K562 (cell line): ENCODE data around the gene BZW2. TPM values are rescaled to one million over a fixed set of nuclear protein-coding genes. Genes with fewer than 3 reads are reported as not detected.

ENCODE experiments used
- ARID3B ChIP-seq: fragments of 250-450 bp; sonication (Bioruptor Pico); IDR thresholded peaks from 2 replicates; pipeline ENCODE4 v1.4.0; 2020; ENCODE audit warnings: borderline replicate concordance
- CBX5 ChIP-seq: IDR thresholded peaks from 2 replicates; pipeline ENCODE4 v1.6.1; 2014; ENCODE audit warnings: low read depth, borderline replicate concordance
- CC2D1A ChIP-seq: fragments of 450-650 bp; IDR thresholded peaks from 2 replicates; pipeline ENCODE4 v1.6.1; 2017; ENCODE audit warnings: mild to moderate bottlenecking
- CHD1 ChIP-seq: fragments of 200-600 bp; sonication (generic); IDR thresholded peaks from one replicate; pipeline ENCODE4 v1.6.1; 2012; ENCODE audit warnings: mild to moderate bottlenecking, moderate library complexity, low read length, inconsistent platforms
- CREB3 ChIP-seq: fragments of 450-650 bp; conservative IDR thresholded peaks from 2 replicates; pipeline ENCODE4 v1.6.1; 2016; ENCODE audit warnings: missing genetic modification characterization, low read depth, mild to moderate bottlenecking, missing compliant biosample characterization, moderate library complexity
- DACH1 ChIP-seq: fragments of 450-650 bp; IDR thresholded peaks from 2 replicates; pipeline ENCODE4 v1.6.1; 2018; ENCODE audit not compliant: partially characterized antibody
- DDX20 ChIP-seq: fragments of 450-650 bp; IDR thresholded peaks from 2 replicates; pipeline ENCODE4 v1.6.1; 2016; ENCODE audit warnings: missing genetic modification characterization, low read depth, mild to moderate bottlenecking, missing compliant biosample characterization, moderate library complexity
- HLTF ChIP-seq: fragments of 450-650 bp; IDR thresholded peaks from 2 replicates; pipeline ENCODE4 v1.6.1; 2016
- HNRNPL ChIP-seq: fragments of 200-400 bp; formaldehyde crosslinking; IDR thresholded peaks from 2 replicates; pipeline ENCODE4 v1.6.1; 2017; ENCODE audit warnings: low read depth, mild to moderate bottlenecking, low read length
- KLF1 ChIP-seq: fragments of 450-650 bp; IDR thresholded peaks from 2 replicates; pipeline ENCODE4 v1.6.1; 2016; ENCODE audit warnings: missing genetic modification characterization, missing compliant biosample characterization
- MAFF ChIP-seq: IDR thresholded peaks from 2 replicates; pipeline ENCODE4 v1.6.1; 2012; ENCODE audit warnings: low read length, improper control_type of control experiment
- MCM5 ChIP-seq: fragments of 450-650 bp; IDR thresholded peaks from 2 replicates; pipeline ENCODE4 v1.6.1; 2016; ENCODE audit warnings: low read depth
- MXI1 ChIP-seq: IDR thresholded peaks from 2 replicates; pipeline ENCODE4 v1.6.1; 2011; ENCODE audit warnings: low read depth, mild to moderate bottlenecking, improper control_type of control experiment, low read length
- SAP30 ChIP-seq: fragments of 200-600 bp; sonication (generic); IDR thresholded peaks from 2 replicates; pipeline ENCODE4 v1.6.1; 2012; ENCODE audit warnings: borderline replicate concordance, low read depth, mild to moderate bottlenecking, moderate library complexity, low read length, control low read depth, inconsistent platforms; ENCODE audit not compliant: insufficient read depth, poor library complexity, severe bottlenecking
- TGIF2 ChIP-seq: sonication (generic); formaldehyde crosslinking; IDR thresholded peaks from 2 replicates; pipeline ENCODE4 v1.8.1; 2022; ENCODE audit warnings: mild to moderate bottlenecking, missing genetic modification reagents, moderate library complexity
- ZBTB7A ChIP-seq: IDR thresholded peaks from 2 replicates; pipeline ENCODE4 v1.6.1; 2011; ENCODE audit warnings: low read depth, mild to moderate bottlenecking, low read length, moderate library complexity, borderline replicate concordance; ENCODE audit not compliant: control insufficient read depth
- ZFP1 ChIP-seq: fragments of 450-650 bp; formaldehyde crosslinking; IDR thresholded peaks from 2 replicates; pipeline ENCODE4 v1.4.0; 2020; ENCODE audit warnings: mild to moderate bottlenecking, mixed read lengths
- ZNF124 ChIP-seq: sonication (generic); formaldehyde crosslinking; IDR thresholded peaks from 2 replicates; pipeline ENCODE4 v1.8.1; 2022; ENCODE audit warnings: missing genetic modification reagents
- ZNF263 ChIP-seq: sonication (generic); formaldehyde crosslinking; IDR thresholded peaks from 2 replicates; pipeline ENCODE4 v1.8.0; 2022; ENCODE audit warnings: mild to moderate bottlenecking, missing genetic modification reagents, borderline replicate concordance
- ZNF311 ChIP-seq: fragments of 250-450 bp; sonication (Bioruptor Pico); IDR thresholded peaks from 2 replicates; pipeline ENCODE4 v1.4.0; 2020; ENCODE audit warnings: mild to moderate bottlenecking, moderate library complexity
- ZNF354B ChIP-seq: fragments of 250-450 bp; sonication (Bioruptor Pico); IDR thresholded peaks from 2 replicates; pipeline ENCODE4 v1.4.0; 2020
- ZNF512 ChIP-seq: IDR thresholded peaks from 2 replicates; pipeline ENCODE4 v1.6.1; 2016; ENCODE audit warnings: missing genetic modification characterization, missing compliant biosample characterization
- ZNF586 ChIP-seq: fragments of 450-650 bp; formaldehyde crosslinking; conservative IDR thresholded peaks from 2 replicates; pipeline ENCODE4 v1.4.0; 2020; ENCODE audit warnings: mild to moderate bottlenecking, moderate library complexity
- ZNF707 ChIP-seq: fragments of 250-450 bp; sonication (Bioruptor Pico); conservative IDR thresholded peaks from 2 replicates; pipeline ENCODE4 v1.8.0; 2022; ENCODE audit warnings: inconsistent platforms, mild to moderate bottlenecking, moderate library complexity
- polyA plus RNA-seq, 8 experiments: library from polyadenylated mRNA; depleted of rRNA in 4 of 8; stranded (reverse) in 5 of 8; unstranded in 3 of 8; fragments of >200 nt; fragmentation: Nextera tagmentation in 2 of 8; fragmentation: Illumina TruSeq in 1 of 8; extraction: Ambion mirVana in 2 of 8; extraction: Trizol in 1 of 8; gene quantifications; 2 replicates each; pipeline versions ENCODE4 v1.2.1 to v1.2.3, GENCODE V29; 2011 to 2014; ENCODE audit warnings: inconsistent platforms in 1 of 8, missing spikeins in 1 of 8
- total RNA-seq, 7 experiments: library from RNA; depleted of rRNA in 6 of 7; stranded (reverse); fragments of >200 nt in 6 of 7; fragmentation: Illumina TruSeq in 2 of 7; extraction: Trizol in 2 of 7; gene quantifications; 2 replicates each; pipeline versions ENCODE4 v1.2.1 to v1.2.3, GENCODE V29; 2011 to 2021; ENCODE audit warnings: low replicate concordance in 1 of 7

The BZW2 gene
- total and polyA plus RNA-seq, 9 of the 15 experiments (the other 6 are each of a cell fraction or from before 2014, with no cell fraction given), result 140 to 316 (median 173) TPM

- TF ChIP-seq ZNF124 (CRISPR knock-in tag) (no peak), ZNF263 (CRISPR knock-in tag) (no peak), ZNF354B (0 out of 2 replicates have a peak, but pooled peaks have one; percentile 4), KLF1 (no peak; the same call in 1 of the 2 replicates), SAP30 (no peak), CBX5 (peak; percentile 25; the same call in 1 of the 2 replicates), ZNF586 (CRISPR knock-in tag) (no peak), HLTF (peak; percentile 84; the same call in 1 of the 2 replicates), CREB3 (tag) (no peak), ZNF512 (tag) (no peak), ARID3B (CRISPR knock-in tag) (no peak), DACH1 (no peak), HNRNPL (no peak), ZBTB7A (peak; percentile 93), DDX20 (tag) (no peak), CC2D1A (no peak), CHD1 (peak; percentile 87), MXI1 (peak; percentile 88), ZFP1 (CRISPR knock-in tag) (no peak), ZNF311 (CRISPR knock-in tag) (no peak), TGIF2 (CRISPR knock-in tag) (no peak), MAFF (no peak), MCM5 (no peak), ZNF707 (CRISPR knock-in tag) (no peak)
Observed at GRCh38 chr7:16644636-16645592, 1.1 kb upstream of the BZW2 start (continued).
